Testis (tissue), 3 donors: ENCODE measurements around the gene STIP1. TPM values are rescaled to one million over a fixed set of nuclear protein-coding genes. Genes with fewer than 3 reads are reported as not detected.

Source experiments
- DNase-seq: peaks from one replicate; pipeline ENCODE4 v3.0.0-alpha.2; 2019
- H3K27ac ChIP-seq, 2 donors: fragments of 200-600 bp; sonication (generic); one replicate each; pipeline ENCODE4 v1.5.1; 2019
- H3K27me3 ChIP-seq: fragments of 200-600 bp; sonication (generic); one replicate; pipeline ENCODE4 v1.5.1; 2019
- H3K36me3 ChIP-seq: fragments of 200-600 bp; sonication (generic); one replicate; pipeline ENCODE4 v1.5.1; 2017; ENCODE audit warnings: low read depth; ENCODE audit errors: missing control alignments
- H3K4me1 ChIP-seq: fragments of 200-600 bp; sonication (generic); one replicate; pipeline ENCODE4 v1.5.1; 2019
- H3K4me3 ChIP-seq, 2 donors: fragments of 200-600 bp; sonication (generic); one replicate each; pipeline ENCODE4 v1.5.1; 2017 to 2019
- H3K9me3 ChIP-seq: fragments of 200-600 bp; sonication (generic); one replicate; pipeline ENCODE4 v1.5.1; 2017
- CTCF ChIP-seq, 3 experiments: fragments of 450-650 bp in 2 of 3; fragments of 200-600 bp in 1 of 3; sonication (generic) in 1 of 3; IDR thresholded peaks; one replicate each; pipeline ENCODE4 v1.5.1; 2016 to 2019; ENCODE audit warnings: antibody characterized with exemption in 3 of 3, mild to moderate bottlenecking in 2 of 3, moderate library complexity in 1 of 3
- POLR2A ChIP-seq: fragments of 450-650 bp; IDR thresholded peaks from one replicate; pipeline ENCODE4 v1.6.1; 2017; ENCODE audit warnings: antibody characterized with exemption, mild to moderate bottlenecking, moderate library complexity
- WGBS, 2 donors: methylation state at CpG; one replicate each; pipeline ENCODE4 v1.1.5; 2018; 5-methylcytosine and 5-hydroxymethylcytosine counted together
- intact Hi-C: fragments of 100-400 bp; cut with DNase I; formaldehyde crosslinking; loops from one replicate; pipeline ENCODE4 v1.15.1; 2023; ENCODE audit warnings: low total_unique reads
- polyA plus RNA-seq: library from polyadenylated mRNA; stranded (reverse); fragments of 350-450 nt; fragmentation: Illumina TruSeq; extraction: RNeasy Lipid Tissue Mini Kit (QIAGEN cat#74804); gene quantifications from one replicate; pipeline ENCODE4 v1.2.3, GENCODE V29; 2014; ENCODE audit warnings: low read depth, low replicate concordance; ENCODE audit not compliant: insufficient read depth
- total RNA-seq, 2 donors: library from RNA; depleted of rRNA; stranded (reverse); fragments of >200 nt; gene quantifications; one replicate each; pipeline ENCODE4 v1.2.3, GENCODE V29; 2016

Gene STIP1
- total and polyA plus RNA-seq, 3 donors from 2014 or later, result 221 to 267 (median 247) TPM

- no peaks in the 10 kb centered on the region for H3K9me3 ChIP-seq
- DNase-seq, result no peak
- WGBS, 2 donors, result 40 to 75% methylated on average over 2 to 7 of the region's 7 CpGs
- no peaks in the 10 kb centered on the region for H3K36me3 ChIP-seq
- no peaks in the 10 kb centered on the region for H3K27me3 ChIP-seq
- no peak overlapping the region for H3K27ac ChIP-seq
- TF ChIP-seq POLR2A, result no peak
- no peak for TF ChIP-seq CTCF (IDR thresholded peaks at IDR 0.05)
- intact Hi-C loops, result no loop called here
- H3K4me1 ChIP-seq, result peaks cover 44% of the 10 kb centered on the region
- H3K4me3 ChIP-seq, result no peak overlapping the region
These were observed 62.6 kb downstream of the STIP1 start for GRCh38 chr11:64248578-64248977.

GRCh38 chr11:64249038-64249437, 63.1 kb downstream of the STIP1 start:
- no peaks in the 10 kb centered on the region for H3K9me3 ChIP-seq
- WGBS, 2 donors, result 94 to 96% methylated on average over 4 of the region's 4 CpGs
- TF ChIP-seq POLR2A (no peak), CTCF (IDR thresholded peaks at IDR 0.05) (no peak)
- peaks cover 44% of the 10 kb centered on the region for H3K4me1 ChIP-seq
- no peaks in the 10 kb centered on the region for H3K27me3 ChIP-seq
- H3K27ac ChIP-seq, result no peak overlapping the region
- no peaks in the 10 kb centered on the region for H3K36me3 ChIP-seq
- intact Hi-C loops, result no loop called here
- DNase-seq, result no peak
- no peak overlapping the region for H3K4me3 ChIP-seq

GRCh38 chr11:64249563-64250414, 63.8 kb downstream of the STIP1 start:
- DNase-seq, result no peak
- intact Hi-C loops, result no loop called here
- no peak overlapping the region for H3K27ac ChIP-seq
- no peaks in the 10 kb centered on the region for H3K9me3 ChIP-seq
- no peak overlapping the region for H3K4me3 ChIP-seq
- 76 to 88% methylated on average over 5 to 8 of the region's 8 CpGs for WGBS, 2 donors
- no peaks in the 10 kb centered on the region for H3K36me3 ChIP-seq
- TF ChIP-seq POLR2A (no peak), CTCF (IDR thresholded peaks at IDR 0.05) (no peak)
- no peaks in the 10 kb centered on the region for H3K27me3 ChIP-seq
- H3K4me1 ChIP-seq, result peaks cover 42% of the 10 kb centered on the region

- H3K4me3 ChIP-seq, result peak overlapping the region in 1 of 2 donors; percentile 61
- no peaks in the 10 kb centered on the region for H3K36me3 ChIP-seq
- H3K4me1 ChIP-seq, result peaks cover 35% of the 10 kb centered on the region
- no peak for DNase-seq
- TF ChIP-seq POLR2A, result no peak
- TF ChIP-seq CTCF (IDR thresholded peaks at IDR 0.05), result no peak
- peak overlapping the region in 1 of 2 donors; percentile 11 for H3K27ac ChIP-seq
- WGBS, 2 donors, result 21% methylated on average over 13 of the region's 13 CpGs; no CpG with 5 or more reads in 1 of the 2 donors
- H3K27me3 ChIP-seq, result no peaks in the 10 kb centered on the region
- no peaks in the 10 kb centered on the region for H3K9me3 ChIP-seq
- intact Hi-C loops, result no loop called here
These were observed 64.5 kb downstream of the STIP1 start for GRCh38 chr11:64250415-64251015.
